WERI-Rb-1 (cell line): ENCODE results near the gene METTL25B.

Experiments
- DNase-seq: peaks from one replicate; pipeline ENCODE4 v3.0.0-alpha.2; 2020
- H3K27ac ChIP-seq: fragments of 250-450 bp; sonication (Bioruptor Pico); 2 replicates; pipeline ENCODE4 v1.5.1; 2020; ENCODE audit warnings: mild to moderate bottlenecking, moderate library complexity
- H3K27me3 ChIP-seq: fragments of 250-450 bp; sonication (Bioruptor Pico); 2 replicates; pipeline ENCODE4 v1.5.1; 2021; ENCODE audit warnings: mild to moderate bottlenecking, low read depth, moderate library complexity; ENCODE audit not compliant: insufficient read depth, severe bottlenecking
- H3K36me3 ChIP-seq: fragments of 250-450 bp; sonication (Bioruptor Pico); 2 replicates; pipeline ENCODE4 v1.5.1; 2020; ENCODE audit warnings: mild to moderate bottlenecking, moderate library complexity
- H3K4me3 ChIP-seq: 2 replicates; pipeline ENCODE4 v1.5.1; 2011; ENCODE audit warnings: low read depth, mild to moderate bottlenecking, control low read depth, low read length
- H3K9me3 ChIP-seq: fragments of 250-450 bp; sonication (Bioruptor Pico); 2 replicates; pipeline ENCODE4 v1.5.1; 2021; ENCODE audit warnings: mild to moderate bottlenecking, moderate library complexity; ENCODE audit not compliant: severe bottlenecking
- TF ChIP-seq, protein P1 (sequence below): IDR thresholded peaks from 2 replicates; pipeline ENCODE4 v1.5.1; 2011; ENCODE audit warnings: low read depth, mild to moderate bottlenecking, control low read depth, inconsistent platforms, low read length

The METTL25B gene

DNA sequence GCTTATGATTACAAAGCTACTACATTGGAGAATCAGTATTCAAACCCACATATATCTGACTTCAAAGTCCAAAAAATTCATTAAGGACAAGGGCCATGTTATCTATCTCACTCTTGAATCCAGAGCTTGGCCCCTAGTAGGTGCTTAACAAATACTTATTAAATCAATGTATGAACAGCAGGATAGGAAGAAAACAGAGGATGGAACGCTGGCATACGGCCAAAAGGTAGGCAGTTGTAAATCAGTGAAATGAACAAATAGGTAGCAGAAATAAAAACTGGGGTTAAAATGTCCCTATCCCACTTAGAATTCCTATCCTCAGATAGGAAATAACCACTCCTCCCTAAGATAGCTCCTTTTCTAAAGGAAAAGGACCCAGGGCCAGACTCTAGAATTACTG, 10.6 kb downstream of the METTL25B start:
- DNase-seq, result no peak
- H3K9me3 ChIP-seq, result no peaks in the 10 kb centered on the region
- H3K4me3 ChIP-seq, result no peak overlapping the region
- TF ChIP-seq, protein P1, sequence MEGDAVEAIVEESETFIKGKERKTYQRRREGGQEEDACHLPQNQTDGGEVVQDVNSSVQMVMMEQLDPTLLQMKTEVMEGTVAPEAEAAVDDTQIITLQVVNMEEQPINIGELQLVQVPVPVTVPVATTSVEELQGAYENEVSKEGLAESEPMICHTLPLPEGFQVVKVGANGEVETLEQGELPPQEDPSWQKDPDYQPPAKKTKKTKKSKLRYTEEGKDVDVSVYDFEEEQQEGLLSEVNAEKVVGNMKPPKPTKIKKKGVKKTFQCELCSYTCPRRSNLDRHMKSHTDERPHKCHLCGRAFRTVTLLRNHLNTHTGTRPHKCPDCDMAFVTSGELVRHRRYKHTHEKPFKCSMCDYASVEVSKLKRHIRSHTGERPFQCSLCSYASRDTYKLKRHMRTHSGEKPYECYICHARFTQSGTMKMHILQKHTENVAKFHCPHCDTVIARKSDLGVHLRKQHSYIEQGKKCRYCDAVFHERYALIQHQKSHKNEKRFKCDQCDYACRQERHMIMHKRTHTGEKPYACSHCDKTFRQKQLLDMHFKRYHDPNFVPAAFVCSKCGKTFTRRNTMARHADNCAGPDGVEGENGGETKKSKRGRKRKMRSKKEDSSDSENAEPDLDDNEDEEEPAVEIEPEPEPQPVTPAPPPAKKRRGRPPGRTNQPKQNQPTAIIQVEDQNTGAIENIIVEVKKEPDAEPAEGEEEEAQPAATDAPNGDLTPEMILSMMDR, result no peak
- H3K27ac ChIP-seq, result no peak overlapping the region
- H3K36me3 ChIP-seq, result peaks cover 49% of the 10 kb centered on the region
- no peaks in the 10 kb centered on the region for H3K27me3 ChIP-seq

DNA sequence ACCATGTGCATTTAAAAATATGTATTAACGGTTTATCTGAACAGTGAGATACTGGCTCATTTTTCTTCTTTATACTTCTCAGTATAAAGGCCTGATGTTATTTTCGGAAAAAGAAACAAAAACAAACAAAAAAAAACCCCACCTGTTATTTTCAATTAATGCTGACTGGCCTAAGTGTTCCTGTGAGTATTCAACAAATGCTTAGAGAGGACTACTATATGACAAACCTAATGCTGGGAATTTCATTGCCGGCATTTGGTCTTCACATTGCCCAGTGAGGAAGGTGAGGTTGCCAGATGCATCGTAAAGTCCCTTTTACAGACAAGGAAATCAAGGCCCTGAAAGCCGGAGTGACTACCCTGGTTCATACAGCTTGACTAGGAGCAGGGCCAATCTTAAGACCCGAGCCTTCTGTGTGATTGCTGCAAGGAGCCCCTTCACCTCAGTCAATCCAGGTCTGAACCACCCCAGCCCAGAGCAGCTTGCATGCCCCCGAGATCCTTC, 12.0 kb downstream of the METTL25B start:
- H3K9me3 ChIP-seq, result no peaks in the 10 kb centered on the region
- peaks cover 57% of the 10 kb centered on the region for H3K36me3 ChIP-seq
- no peak for DNase-seq
- peak overlapping the region; percentile 67 for H3K4me3 ChIP-seq
- TF ChIP-seq, protein P1, result no peak
- H3K27me3 ChIP-seq, result no peaks in the 10 kb centered on the region
- peak overlapping the region; percentile 77 for H3K27ac ChIP-seq

DNA sequence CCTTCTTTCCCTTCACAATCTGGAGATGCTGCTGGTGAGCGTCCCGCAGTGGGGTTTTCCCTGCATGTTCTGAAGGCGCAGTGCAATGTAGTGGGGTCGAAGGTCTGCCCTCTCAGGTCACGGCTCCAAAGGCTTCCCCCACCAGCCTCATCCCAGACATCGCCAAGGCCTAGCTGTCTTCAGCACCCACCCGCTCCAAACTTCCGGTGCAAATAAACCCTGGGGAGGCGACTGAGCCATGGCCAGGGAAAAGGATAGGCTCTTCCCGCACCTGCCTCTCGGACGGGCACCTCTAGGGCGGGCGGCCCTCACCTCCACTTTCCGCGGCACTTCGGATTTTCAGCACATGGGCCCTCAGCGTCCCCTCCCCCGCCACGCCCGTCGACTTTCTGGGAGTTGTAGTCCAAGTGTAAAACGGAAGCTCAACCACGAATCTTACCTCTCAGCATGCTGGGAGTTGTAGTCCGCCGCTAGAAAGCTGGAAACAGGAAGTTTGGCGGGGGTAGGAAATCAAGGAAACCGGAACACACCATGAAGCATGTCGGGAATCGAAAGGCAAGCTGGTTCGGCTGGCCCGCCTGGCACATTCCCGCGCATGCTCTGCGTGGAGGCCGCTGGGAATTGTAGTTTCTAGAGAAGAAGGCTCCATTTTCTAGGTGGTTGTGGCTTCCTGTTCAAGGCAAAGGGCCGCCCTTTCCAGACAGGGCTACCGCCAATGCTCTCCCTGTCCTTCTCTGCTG, 12.6 kb downstream of the METTL25B start, which contains the start of gene MRPL24:
Gene MRPL24 (minus strand): TSS at position 348 of the 740 bp plus-strand sequence. CDS start 2,384 bp downstream, outside the sequence.
- Histone ChIP-seq H3K27ac (peak within 1 kb of the TSS; percentile 77), H3K36me3 (peaks cover 63% of the 10 kb centered on the region), H3K4me3 (peak within 1 kb of the TSS; percentile 67), H3K9me3 (no peaks in the 10 kb centered on the region), H3K27me3 (no peaks in the 10 kb centered on the region)
- peak; percentile 100 for DNase-seq
- TF ChIP-seq, protein P1, result no peak

DNA sequence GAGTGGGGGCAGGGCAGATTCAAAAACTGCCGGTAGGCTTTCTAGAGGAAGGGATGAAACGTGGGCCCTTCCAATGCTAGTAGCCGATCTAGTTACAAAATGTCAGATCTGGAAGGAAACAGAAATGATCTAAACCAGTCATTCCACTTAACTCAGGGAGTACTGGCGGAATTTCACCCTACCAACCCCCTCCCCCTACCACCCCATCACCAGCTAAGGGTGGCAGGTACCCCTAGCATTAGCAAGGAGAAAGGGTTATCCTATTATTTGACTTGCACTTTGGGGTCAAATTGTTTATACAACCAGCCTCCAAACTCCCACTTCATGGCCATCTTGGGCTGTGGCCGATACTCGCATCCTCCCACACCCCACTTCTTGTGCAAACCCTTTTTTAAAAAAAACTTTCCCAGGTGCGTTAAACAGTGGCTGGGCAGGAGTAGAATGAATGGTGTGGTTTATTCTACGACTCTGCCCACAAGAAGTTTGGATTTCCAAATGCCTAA, 13.3 kb downstream of the METTL25B start:
- TF ChIP-seq, protein P1, result no peak
- peak overlapping the region; percentile 15 for H3K4me3 ChIP-seq
- no peaks in the 10 kb centered on the region for H3K27me3 ChIP-seq
- H3K27ac ChIP-seq, result peak overlapping the region; percentile 65
- H3K36me3 ChIP-seq, result peaks cover 64% of the 10 kb centered on the region
- DNase-seq, result no peak
- no peaks in the 10 kb centered on the region for H3K9me3 ChIP-seq

DNA sequence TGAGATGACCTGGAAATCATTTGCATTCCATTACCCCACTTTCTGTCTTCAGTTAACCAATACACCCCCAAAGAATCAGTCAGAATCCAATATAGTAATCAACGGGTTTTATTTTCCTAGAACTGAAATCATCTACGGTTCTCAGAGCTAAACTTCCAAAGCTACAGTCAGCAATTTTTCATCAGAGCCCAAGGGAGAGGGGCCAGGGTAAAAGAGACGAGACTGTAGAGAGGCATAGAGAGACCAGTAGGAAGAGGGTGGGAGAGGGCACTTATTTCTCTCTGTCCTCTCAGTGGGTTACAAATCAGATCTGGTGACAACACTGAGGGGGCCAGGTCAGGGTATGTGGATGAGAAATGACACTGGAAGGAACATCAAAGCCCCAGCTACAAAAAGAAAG, 13.7 kb downstream of the METTL25B start:
- DNase-seq, result no peak
- H3K27ac ChIP-seq, result peak overlapping the region; percentile 65
- no peaks in the 10 kb centered on the region for H3K27me3 ChIP-seq
- H3K36me3 ChIP-seq, result peaks cover 59% of the 10 kb centered on the region
- TF ChIP-seq, protein P1, result no peak
- no peak overlapping the region for H3K4me3 ChIP-seq
- H3K9me3 ChIP-seq, result no peaks in the 10 kb centered on the region
